ENCODE results near the gene IFT25.
"Not testable (repeated sequence)": the region's sequence is repeated elsewhere in the genome, so short reads cannot be mapped to it uniquely, and the experiment has no call there.

Gene IFT25

DNA sequence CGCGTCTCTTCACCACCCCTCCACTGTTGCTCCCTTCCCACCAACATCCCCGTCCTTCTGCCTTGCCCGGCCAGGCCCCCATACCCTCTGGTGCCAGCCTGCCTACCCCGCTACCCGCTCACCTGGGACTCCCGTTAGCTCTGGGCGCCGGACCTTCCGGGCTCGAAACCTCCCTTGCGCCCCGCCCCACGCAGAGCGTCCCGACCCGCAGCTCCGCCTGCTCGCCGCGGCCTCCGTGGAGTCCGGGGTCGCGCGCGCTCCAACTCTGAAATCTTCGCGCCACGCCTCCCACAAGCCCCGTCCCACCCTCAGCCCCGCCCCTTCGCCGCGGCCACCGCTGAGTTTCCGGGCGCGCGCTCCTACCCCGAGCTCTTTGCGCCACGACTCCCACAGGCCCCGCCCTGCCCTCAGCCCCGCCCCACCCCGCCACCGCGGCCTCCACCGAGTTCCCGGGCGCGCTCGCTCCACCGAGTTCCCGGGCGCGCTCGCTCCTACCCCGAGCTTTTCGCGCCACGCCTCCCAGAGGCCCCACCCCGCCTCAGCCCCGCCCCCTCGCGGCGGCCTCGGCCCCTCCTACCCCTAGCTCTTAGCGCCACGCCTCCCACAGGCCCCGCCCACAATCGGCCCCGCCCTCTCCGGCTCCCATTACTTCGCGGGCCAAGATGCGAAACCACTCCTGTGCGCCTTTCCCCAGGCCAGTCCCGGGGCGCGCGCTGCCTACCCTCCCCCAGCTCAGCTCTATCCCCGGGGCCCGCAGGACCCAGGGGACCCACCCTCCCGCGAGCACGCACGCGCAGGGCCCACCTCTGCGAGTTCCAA, at the start of gene IFT25:
Gene IFT25 (minus strand): TSS at position 267 of the 819 bp plus-strand sequence. CDS start 5,617 bp downstream, outside the sequence.
- DNase-seq: peak; percentile 54 to 100 (median 97)

DNA sequence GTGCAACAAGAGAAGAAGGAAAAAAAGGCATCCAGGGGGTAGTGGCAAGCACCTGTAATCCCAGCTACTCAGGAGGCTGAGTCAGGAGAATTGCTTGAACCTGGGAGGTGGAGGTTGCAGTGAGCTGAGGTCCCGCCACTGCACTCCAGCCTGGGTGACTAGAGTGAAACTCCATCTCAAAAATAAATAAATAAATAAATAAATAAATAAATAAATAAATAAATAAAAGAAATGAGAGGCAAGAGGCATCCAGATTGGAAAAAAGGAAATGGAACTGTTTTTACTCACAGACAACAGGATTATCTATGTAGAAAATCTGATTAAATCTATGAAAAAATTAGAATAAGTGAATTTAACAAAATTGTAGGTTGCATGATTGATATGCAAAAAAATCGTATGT, 49.0 kb upstream of the IFT25 start:
- DNase-seq: not testable (repeated sequence)

DNA sequence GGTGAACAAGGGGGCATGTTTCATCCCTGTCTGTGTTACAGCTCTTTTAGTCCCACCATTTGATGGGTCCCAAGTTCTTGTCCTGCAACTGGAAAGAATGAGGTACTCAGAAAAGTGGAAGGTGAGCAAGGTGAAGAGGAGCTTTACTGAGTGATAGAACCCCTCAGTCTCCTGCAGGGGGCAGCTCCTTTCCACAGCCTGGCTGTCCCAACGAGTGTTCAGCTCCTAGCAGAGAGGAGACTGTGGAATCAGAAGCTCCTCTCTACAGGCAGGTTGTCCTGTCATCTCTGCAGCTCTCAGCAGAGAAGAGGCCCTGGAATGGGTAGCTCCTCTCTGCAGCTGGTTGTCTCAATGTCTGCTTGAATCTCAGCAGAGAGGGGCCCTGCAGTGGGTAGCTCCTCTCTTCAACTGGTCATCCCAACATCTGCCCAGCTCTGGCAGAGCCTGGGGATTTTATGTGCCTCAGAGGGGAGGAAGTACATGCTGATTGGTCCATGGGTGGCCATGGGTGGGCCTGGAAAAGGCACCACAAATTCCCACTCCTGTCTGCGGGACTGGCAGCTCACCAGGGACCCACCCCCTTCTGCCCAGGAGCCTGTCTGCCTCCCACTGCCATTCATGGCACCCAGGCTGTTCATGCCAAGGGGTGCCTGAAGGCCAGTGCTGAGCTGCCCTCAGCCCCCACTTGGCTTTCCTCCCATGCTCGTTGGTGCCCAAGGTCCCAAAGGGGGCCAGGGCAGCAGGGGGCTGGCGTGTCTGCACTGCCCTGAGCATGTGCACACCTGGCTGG, 46.8 kb upstream of the IFT25 start:
- peak in 5 of 56 donors; percentile 1 to 14 (median 4) for DNase-seq

DNA sequence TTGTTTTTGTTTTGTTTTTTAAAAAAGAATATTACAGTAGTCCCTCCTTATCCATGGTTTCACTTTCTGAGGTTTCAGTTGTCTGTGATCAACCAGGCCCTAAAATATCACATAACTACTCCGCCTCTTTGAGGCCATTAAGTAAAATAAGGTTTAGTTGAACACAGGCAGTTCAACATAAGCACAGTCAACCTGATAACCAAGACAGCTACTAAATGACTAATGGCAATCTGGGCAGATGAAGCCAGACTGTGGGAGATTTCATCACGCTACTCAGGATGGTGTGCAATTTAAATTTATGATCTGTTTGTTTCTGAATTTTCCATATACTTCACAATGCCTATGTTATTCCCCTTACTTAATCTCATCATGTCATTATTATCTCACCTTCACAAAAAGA, 42.4 kb upstream of the IFT25 start:
- no peak for DNase-seq

DNA sequence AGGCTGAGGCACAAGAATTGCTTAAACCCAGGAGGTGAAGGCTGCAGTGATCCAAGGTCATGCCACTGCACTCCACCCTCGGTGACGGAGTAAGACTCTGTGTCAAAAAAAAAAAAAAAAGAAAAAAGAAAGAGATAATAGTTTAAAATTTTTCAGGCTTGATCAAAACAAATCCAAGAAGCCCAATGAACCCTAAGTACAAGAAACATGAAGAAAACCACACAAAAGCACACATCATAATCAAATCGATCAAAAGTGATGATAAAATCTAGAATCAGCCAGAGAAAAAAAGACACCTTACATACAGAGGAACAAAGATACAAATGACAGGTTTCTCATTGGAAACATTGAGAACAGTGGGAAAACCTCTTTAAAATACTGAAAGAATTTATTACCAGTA, 41.0 kb upstream of the IFT25 start:
- no peak for DNase-seq

DNA sequence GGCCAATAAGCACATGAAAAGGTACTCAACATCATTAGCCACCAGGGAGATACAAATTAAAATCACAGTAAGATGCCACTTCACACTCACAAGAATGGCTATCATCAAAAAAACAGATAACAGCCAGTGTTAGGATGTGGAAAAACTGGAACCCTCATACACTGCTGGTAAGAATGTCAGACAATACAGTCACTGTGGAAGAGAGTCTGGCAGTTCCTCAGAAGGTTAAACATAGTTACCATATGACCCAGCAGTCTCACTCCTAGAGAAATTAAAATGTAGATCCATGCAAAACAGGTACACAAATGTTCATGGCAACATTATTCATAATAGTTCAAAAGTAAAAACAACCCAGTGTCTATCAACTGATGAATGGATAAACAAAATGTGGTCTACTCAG, 39.2 kb upstream of the IFT25 start:
- no peak for DNase-seq

DNA sequence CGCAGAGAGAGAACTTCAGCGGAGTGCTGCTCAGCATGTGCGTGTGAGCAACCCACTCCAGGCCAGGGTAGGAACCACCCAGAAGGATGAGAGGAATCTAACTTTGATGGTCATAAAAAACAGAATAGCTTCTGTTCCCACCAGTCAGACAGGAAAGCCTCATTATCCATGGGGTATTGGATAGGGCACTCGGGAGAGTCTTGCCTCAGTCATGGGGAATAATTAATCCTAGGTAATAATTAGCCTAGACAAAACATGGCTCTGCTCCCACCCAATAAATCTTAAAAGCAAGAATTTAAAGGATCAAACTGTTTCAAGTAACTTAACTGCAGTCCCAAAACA, 37.2 kb upstream of the IFT25 start:
- no peak for DNase-seq

DNA sequence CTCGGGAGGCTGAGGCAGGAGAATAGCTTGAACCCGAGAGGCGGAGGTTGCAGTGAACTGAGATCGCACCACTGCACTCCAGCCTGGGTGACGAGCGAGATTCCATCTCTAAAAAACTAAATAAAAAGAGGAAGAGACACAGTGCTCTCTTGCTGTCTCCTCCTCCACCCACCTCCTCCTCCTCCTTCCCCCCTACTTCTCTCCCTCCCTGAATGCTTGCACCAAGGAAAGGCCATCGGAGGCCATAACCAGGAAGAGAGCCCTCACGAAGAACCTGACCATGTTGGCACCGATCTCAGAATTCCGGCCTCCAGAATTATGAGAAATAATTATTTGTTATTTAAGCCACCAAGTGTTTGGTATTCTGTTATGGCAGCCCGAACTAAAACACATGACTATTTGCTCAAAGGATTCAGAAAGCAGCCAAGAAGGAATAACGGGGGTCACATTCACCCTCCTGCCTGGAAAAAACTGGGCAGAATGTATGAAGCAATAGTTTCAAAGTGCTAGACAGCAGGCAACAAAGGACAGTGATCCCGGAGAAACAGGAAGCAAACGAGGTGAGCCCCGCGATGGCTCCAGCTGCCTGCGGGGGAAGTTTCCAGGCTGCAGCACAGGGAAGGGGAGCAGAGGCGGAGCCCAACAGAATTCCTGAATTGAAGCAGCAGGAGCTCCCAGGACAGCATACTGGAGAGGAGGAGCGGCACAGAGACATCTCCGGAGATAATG, 36.7 kb upstream of the IFT25 start:
- DNase-seq: peak in 19 of 56 donors; percentile 4 to 33 (median 10)

DNA sequence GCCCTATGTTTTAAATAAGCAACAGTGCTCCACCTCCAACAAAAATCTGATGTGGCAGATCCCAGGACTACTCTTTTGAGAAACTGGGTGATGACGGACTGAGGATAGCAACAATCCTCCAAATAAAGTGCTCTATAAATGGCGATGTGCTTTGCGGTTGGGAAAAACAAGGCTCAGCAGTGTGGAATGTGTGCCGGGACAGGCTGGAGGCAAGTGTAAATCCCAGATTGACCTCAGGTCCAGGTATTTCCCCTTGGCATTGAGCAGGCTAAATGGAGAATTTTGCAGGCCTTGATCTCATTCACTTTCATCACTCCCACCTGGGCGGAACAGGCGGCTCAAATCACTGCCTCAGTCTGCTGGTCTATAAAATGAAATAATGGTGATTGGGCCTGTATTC, 35.7 kb upstream of the IFT25 start:
- no peak for DNase-seq

DNA sequence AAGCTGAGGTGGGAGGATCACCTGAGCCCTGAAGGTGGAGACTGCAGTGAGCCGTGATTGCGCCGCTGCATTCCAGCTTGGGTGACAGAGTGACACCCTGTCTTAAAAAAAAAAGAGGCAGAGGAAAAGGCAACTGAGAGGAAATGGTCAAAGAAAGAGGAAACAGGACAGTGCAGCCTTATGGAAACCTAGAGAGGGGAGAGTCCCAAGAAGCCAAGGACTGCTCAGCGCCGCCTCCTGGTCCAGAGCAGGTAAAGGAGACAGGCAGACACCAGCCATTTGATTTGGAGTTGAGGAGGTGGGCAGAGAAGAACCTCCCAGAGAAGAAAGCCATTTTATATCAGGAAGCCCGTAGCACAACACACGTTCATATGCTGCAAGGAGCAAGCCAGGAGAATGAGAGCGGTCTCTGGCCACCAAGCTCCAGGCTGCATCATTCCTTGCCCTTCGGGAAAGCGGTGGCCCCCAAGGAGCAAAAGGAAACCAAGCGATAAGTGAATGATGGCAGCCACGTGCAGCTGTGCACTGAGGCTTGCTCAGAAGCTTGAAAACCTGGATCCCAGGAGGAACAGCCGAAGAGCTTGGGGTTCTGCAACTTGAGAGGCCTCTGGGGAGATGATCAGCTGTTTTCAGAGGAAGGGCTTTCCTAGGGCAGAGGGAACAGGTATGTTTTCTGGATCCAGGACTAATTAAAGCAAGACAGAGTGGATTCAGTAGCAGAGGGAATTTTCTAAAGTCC, 34.4 kb upstream of the IFT25 start:
- no peak for DNase-seq

DNA sequence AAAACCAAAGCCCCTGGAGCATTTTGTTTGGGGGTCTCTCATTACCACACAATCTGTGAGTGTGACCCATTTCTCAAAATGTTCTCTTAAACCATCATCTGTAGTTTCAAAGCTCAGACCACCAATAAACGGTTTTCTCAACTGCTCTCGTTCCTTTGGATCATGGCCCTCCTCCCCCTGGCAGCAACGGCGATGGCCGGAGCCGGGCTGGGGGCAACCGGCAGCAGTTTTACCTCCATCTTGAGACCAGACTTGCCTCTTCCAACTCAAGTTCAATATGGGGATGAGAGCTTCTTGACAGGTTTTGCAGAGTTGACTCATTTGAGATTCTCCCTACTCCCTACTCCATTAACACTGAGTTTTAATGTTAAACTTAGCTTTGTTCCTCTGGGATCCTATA, 30.4 kb upstream of the IFT25 start:
- DNase-seq: no peak

DNA sequence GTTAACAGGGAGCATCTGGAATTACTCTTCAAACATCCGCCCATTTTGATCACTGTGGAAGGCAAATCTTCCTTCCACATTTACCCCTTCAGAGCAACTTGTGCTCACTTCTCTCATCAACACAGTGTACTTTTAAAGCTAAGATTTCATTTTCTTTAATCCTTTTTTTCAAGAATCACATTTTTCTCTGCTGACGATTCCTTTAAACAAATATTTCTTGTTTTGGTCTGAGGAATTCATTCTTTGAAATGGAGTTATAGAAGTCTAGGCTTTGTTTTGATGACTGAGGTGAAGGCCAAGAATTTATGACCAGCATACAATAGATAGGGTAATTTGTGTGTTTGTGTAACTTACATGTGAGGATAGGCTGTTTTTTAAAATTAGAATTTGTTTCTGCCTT, 26.2 kb upstream of the IFT25 start:
- no peak for DNase-seq

DNA sequence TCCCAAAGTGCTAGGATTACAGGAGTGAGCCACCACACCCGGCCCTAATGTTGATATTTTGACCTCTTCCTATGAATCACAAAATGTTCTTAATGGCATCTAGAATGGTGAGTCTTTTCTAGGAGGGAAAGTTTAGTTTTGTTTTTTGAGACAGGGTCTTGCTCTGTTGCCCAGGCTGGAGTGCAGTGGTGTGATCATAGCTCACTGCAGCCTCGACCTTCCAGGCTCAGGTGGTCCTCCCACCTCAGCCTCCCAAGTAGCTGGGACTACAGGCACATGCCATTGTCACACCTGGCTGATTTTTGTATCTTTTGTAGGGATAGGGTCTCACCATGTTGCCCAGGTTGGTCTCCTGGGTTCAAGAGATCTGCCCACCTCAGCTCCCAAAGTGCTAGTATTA, 23.8 kb upstream of the IFT25 start:
- DNase-seq: not testable (repeated sequence)

DNA sequence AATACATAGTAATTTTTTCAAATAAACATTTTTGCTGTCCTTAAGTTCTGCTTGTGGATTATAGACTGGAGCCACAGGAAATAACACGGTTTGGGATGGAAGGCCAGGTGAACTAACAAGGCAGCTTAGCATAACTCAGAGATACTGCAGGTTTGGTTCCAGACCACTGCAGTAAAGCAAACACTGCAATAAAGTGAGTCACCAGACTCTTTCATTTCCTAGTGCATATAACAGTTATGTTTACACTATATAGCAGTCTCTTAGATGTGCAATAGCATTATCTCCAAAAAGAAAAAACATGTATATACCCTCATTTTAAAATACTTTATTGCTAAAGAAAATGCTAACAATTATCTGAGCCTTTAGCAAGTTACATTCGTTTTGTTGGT, 22.6 kb upstream of the IFT25 start:
- no peak for DNase-seq

DNA sequence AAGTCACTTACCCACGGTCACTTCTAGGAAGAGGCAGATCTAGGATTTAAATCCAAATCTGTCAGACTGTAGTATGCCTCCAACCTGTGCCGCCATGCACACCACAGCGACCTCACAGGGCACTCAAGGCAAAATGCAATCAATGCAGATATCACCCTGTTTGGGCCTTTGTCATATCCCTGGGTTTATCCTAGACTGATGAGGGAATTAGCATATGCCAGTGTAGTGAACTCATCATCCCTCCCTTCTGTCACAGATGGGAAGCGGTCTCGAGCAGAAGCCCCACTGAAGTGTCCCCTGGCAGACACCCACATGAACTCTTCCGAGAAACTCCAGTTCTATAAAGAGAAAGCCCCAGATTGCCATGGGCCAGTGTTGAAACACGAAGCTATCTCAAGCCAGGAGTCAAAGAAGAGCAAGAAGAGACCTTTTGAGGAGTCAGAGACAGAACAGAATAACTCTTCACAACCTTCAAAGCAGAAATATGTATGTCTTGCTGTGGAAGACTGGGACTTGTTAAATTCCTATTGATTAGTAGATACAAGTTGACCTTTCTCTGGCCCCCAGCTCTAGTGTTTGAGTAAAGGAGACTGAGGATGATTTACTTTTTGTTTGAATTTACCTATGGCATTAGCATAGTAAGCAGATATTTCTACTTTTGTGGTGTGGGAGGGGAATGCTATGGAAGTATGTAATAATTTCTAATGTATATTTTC, 22.1 kb upstream of the IFT25 start:
- no peak for DNase-seq

DNA sequence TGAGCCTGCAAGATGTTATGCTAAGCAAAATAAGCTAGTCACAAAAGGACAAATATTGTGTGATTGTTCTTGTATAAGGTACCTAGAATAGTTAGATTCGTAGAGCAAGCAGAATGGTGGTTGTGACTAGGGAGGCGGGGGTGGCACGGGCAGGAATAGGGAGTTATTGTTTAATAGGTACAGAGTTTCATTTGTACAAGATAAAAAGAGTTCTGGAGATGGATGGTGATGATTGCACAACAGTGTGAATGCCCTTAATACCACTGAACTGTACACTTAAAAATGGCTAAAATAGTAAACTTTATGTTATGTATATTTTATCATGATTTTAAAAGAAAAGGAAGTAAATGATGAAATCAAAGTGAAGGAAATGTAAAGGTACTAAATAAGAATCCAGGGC, 21.3 kb upstream of the IFT25 start:
- DNase-seq: no peak

DNA sequence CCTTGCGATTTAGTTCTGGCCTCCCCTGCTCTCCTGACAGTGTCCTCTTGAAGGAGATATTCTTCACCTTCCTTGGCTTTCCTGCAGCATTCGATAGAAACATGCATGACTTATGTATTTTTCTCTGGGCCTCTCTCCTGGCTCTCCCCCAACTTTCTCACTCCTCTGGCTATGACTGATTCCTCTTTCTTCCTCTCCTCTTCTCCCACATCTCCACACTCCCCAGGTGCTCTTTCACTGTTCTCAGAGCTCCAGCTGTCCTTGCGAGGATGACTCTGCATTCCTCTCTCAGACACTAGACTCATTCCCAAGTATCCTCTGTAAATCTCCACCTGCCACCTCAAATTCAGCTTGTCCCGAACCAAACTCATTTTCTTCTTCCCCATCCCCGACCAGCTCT, 18.6 kb upstream of the IFT25 start:
- DNase-seq: no peak

DNA sequence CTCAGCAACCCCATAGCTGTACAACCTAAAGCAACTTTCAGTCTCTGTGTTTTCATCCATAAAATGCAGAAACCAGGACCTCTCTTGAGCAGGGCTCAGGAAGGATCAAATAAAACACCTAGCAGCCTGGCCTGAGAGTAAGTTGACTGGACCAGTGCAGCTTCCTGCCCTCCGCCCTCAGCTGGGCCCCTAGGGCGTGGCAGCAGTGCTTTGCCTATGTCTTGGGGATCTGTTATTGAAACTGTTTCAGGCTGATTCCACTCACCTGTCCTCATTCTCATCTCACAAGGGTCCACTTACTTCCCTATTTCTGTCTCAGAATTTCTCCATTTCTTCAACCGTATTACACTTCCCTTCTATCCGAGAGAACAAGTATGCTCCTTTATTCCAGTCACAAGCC, 18.0 kb upstream of the IFT25 start:
- no peak for DNase-seq

DNA sequence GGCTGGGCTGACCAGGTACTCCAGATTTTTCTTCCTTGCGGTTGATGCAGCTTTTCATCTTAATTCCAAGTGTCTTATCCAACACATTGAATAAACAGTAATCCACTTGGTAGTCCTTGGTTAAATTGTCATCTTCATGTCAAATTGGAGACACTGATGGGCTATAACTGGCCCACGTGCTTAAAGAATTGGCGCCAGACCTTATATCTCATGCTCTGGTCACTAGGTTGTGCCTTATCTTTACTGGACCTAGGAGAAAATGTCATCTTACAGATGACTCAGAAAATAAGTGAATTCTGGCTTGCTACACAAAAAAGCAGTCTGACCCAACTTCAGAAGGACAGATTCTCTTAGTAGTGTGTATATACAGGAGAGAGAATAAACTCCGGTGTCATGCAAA, 16.9 kb upstream of the IFT25 start:
- DNase-seq: no peak

DNA sequence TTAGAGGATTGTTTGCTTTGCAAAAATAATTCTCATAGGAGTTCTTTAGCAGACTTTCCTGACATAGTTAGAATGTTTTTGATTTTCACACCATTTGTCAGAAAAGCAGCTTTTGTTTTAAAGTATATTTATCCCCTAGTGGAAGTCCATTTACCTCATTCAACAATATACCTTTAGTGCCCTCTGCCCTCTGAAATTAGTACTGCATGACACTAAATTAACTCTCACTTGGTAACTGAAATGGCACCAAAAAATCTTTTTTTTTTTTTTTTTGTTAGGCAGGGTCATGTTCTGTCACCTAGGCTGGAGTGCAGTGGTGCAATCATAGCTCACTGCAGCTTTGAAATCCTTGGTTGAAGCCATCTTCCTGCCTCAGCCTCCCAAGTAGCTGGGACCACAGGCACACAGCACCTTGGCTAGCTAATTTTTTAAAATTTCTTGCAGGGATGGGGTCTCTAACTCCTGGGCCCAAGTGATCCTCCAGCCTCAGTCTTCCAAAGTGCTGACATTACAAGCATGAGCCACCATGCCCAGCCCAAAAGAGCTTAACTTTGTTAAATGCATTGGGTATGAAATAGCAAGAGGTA, 14.3 kb upstream of the IFT25 start:
- no peak for DNase-seq
